Mesendoderm (in vitro differentiated cells): Measurements from ENCODE around the gene PDSS1.
"Not testable (repeated sequence)": the region's sequence is repeated elsewhere in the genome, so short reads cannot be mapped to it uniquely, and the experiment has no call there.

Source experiments
- DNase-seq: peaks from one replicate; pipeline ENCODE4 v3.0.0; 2013
- H2AK5ac ChIP-seq: 2 replicates; pipeline ENCODE4 v1.6.1; 2013; ENCODE audit warnings: low read length, inconsistent platforms
- H2BK120ac ChIP-seq: 2 replicates; pipeline ENCODE4 v1.6.1; 2013; ENCODE audit warnings: low read depth, mild to moderate bottlenecking, low read length, moderate library complexity, mixed read lengths
- H2BK15ac ChIP-seq: replicated peaks from 2 replicates; pipeline ENCODE4 v1.6.1; 2013; ENCODE audit warnings: low read depth, mild to moderate bottlenecking, moderate library complexity
- H2BK5ac ChIP-seq: 2 replicates; pipeline ENCODE4 v1.6.1; 2013; ENCODE audit warnings: low read length, inconsistent platforms
- H3K18ac ChIP-seq: 2 replicates; pipeline ENCODE4 v1.6.1; 2013; ENCODE audit warnings: mild to moderate bottlenecking, low read length, mixed read lengths
- H3K23ac ChIP-seq: one replicate; pipeline ENCODE4 v1.6.1; 2013; ENCODE audit warnings: low read length
- H3K27ac ChIP-seq: 2 replicates; pipeline ENCODE4 v1.5.1; 2013; ENCODE audit warnings: low read depth, mild to moderate bottlenecking, inconsistent platforms, low read length, moderate library complexity
- H3K27me3 ChIP-seq: 2 replicates; pipeline ENCODE4 v1.6.1; 2013; ENCODE audit warnings: low read length, control low read depth, mild to moderate bottlenecking, inconsistent platforms; ENCODE audit not compliant: insufficient read depth, poor library complexity
- H3K36me3 ChIP-seq: 2 replicates; pipeline ENCODE4 v1.6.1; 2013; ENCODE audit warnings: low read length, inconsistent platforms; ENCODE audit not compliant: control insufficient read depth, insufficient read depth
- H3K4ac ChIP-seq: one replicate; pipeline ENCODE4 v1.6.1; 2013; ENCODE audit warnings: low read depth, mild to moderate bottlenecking, low read length, moderate library complexity
- H3K4me1 ChIP-seq: 2 replicates; pipeline ENCODE4 v1.6.1; 2013; ENCODE audit warnings: low read depth, low read length, inconsistent platforms; ENCODE audit not compliant: control insufficient read depth
- H3K4me2 ChIP-seq: 2 replicates; pipeline ENCODE4 v1.6.1; 2013; ENCODE audit warnings: low read length
- H3K4me3 ChIP-seq: 2 replicates; pipeline ENCODE4 v1.5.1; 2013; ENCODE audit warnings: mild to moderate bottlenecking, low read length
- H3K56ac ChIP-seq: one replicate; pipeline ENCODE4 v1.6.1; 2013; ENCODE audit warnings: low read length
- H3K79me1 ChIP-seq: 2 replicates; pipeline ENCODE4 v1.6.1; 2013; ENCODE audit warnings: low read length, inconsistent platforms
- H3K79me2 ChIP-seq: 2 replicates; pipeline ENCODE4 v1.6.1; 2013; ENCODE audit warnings: mild to moderate bottlenecking, low read length; ENCODE audit not compliant: control insufficient read depth, insufficient read depth
- H3K9ac ChIP-seq: 2 replicates; pipeline ENCODE4 v1.6.1; 2013; ENCODE audit warnings: low read length, inconsistent platforms
- H4K5ac ChIP-seq: one replicate; pipeline ENCODE4 v1.6.1; 2013; ENCODE audit warnings: low read length
- H4K8ac ChIP-seq: one replicate; pipeline ENCODE4 v1.6.1; 2013; ENCODE audit warnings: low read depth, mild to moderate bottlenecking, control low read depth, low read length, moderate library complexity
- WGBS: extraction: QIAGEN DNeasy Blood & Tissue Kit; methylation state at CpG from one replicate; pipeline ENCODE4 v1.1.7; 2013; ENCODE audit warnings: low lambda C conversion rate, missing lambda C conversion rate; ENCODE audit not compliant: insufficient coverage; ENCODE audit errors: extremely low coverage; 5-methylcytosine and 5-hydroxymethylcytosine counted together

PDSS1 gene

DNA sequence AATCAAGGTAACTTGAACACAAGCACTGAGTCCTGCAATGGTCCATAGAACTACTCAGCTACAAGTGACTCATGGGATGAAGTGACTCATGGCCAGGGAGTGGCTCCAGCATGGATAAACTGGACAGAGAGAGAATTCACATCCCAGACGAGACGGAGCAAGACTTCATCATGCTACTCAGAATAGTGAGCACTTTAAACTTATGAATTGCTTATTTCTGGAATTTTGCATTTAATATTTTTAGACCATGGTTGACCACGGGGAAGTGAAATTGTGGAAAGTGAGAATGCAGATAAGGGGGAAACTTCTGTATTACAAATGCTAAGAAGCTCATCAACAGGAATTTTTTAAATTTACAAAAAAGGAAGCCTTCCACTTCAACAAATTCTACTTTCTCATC, 15.5 kb upstream of the PDSS1 start:
- H3K56ac ChIP-seq, H4K5ac ChIP-seq, H3K27me3 ChIP-seq, H3K79me1 ChIP-seq, H3K9ac ChIP-seq, H3K4ac ChIP-seq, H3K4me3 ChIP-seq, H2BK120ac ChIP-seq, H4K8ac ChIP-seq, DNase-seq, H3K27ac ChIP-seq, H2AK5ac ChIP-seq, H3K36me3 ChIP-seq, H2BK15ac ChIP-seq, H3K18ac ChIP-seq, H3K23ac ChIP-seq, H2BK5ac ChIP-seq, H3K4me2 ChIP-seq, H3K4me1 ChIP-seq, H3K79me2 ChIP-seq: not testable (repeated sequence)
- no CpG with 5 or more reads among the region's 3 CpGs for WGBS

DNA sequence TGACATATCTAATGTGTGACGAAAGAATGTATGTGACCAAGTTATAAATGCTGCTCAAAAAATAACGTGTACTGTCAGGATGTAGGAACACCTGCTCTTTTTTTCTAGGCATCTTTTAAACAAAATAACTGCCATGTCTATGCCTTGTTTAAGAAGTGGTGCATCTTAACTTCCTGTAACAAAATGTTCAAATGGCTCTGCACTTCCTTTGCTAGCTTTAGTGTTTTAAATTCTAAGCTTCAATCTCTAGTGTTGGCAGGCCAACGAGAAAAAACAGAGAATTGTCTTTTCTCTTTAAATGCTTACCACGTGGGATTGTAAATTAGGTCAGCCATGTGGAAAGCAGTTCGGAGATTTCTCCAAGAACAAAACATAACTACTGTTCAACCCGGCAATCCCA, 14.6 kb upstream of the PDSS1 start:
- no peak for DNase-seq
- no CpG with 5 or more reads among the region's 6 CpGs for WGBS
- Histone ChIP-seq H3K36me3 (no peaks in the 10 kb centered on the region), H2BK15ac (no peak overlapping the region), H2AK5ac (no peak overlapping the region), H2BK5ac (no peak overlapping the region), H3K23ac (no peak overlapping the region), H2BK120ac (no peak overlapping the region), H3K27ac (no peak overlapping the region), H4K8ac (no peak overlapping the region), H3K79me2 (no peaks in the 10 kb centered on the region), H3K4me2 (no peak overlapping the region), H3K4me1 (no peaks in the 10 kb centered on the region), H3K27me3 (no peaks in the 10 kb centered on the region), H4K5ac (no peak overlapping the region), H3K79me1 (no peaks in the 10 kb centered on the region), H3K4ac (no peak overlapping the region), H3K56ac (no peak overlapping the region), H3K4me3 (no peak overlapping the region), H3K18ac (no peak overlapping the region), H3K9ac (no peak overlapping the region)

DNA sequence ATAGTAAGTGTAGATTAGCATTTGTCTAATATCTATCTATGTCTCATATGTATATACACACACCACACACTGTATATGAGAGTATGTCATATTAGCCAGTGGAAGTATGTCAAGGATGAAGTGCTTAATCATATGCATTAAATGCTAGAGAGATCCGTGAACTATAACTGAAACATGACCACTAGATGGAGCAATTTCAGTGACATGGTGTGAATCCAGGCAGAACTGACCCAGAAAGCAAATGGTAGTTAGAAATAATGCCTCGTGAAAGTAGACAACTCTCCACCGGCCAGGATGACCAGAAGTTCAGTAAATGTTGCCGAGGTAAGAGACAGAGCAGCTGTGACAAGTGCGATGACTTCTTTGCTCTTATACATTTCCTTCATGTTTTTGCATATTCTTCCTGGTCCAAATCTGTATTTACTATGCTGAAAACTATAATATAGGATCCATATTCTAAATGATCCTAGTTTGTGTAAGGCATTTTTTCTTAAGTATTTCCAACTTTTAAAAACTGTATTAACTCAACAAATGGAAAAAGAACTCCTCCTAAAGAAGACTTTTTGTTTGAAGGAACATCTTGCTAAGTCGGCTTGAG, 12.7 kb upstream of the PDSS1 start:
- not testable (repeated sequence) for H3K56ac ChIP-seq, H3K4me1 ChIP-seq, H2AK5ac ChIP-seq, H3K4me3 ChIP-seq, H3K27me3 ChIP-seq, H3K27ac ChIP-seq, H3K4me2 ChIP-seq, H3K9ac ChIP-seq, H4K8ac ChIP-seq, H3K4ac ChIP-seq, H2BK120ac ChIP-seq, H4K5ac ChIP-seq, H3K79me2 ChIP-seq, H2BK5ac ChIP-seq, H2BK15ac ChIP-seq, H3K79me1 ChIP-seq, H3K23ac ChIP-seq, H3K36me3 ChIP-seq, H3K18ac ChIP-seq
- no CpG with 5 or more reads among the region's 6 CpGs for WGBS
- peak; percentile 24 for DNase-seq

DNA sequence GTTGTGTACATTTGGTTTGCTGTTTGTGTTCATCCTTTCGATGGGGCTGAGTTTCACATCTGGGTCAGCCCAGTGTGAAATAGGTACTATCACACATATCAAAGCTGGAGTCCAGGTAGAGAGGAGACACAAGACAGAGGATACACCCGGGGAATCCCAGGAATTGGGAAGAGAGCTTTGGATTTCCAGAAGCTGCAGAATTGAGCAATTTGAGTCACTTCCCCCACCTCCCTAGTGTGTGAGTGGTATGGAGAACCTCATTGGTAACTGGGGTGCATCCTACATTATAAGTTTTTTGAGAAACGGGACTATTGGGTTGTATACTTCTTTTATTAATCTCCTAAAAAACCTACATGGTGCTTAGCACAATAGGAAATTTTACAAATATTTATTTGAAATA, 12.1 kb upstream of the PDSS1 start:
- no peak overlapping the region for H3K4ac ChIP-seq
- no peak overlapping the region for H2BK15ac ChIP-seq
- no peaks in the 10 kb centered on the region for H3K4me1 ChIP-seq
- H3K79me2 ChIP-seq = no peaks in the 10 kb centered on the region
- H4K8ac ChIP-seq = no peak overlapping the region
- no peak overlapping the region for H2AK5ac ChIP-seq
- no peak overlapping the region for H3K56ac ChIP-seq
- no peak overlapping the region for H2BK5ac ChIP-seq
- no peak overlapping the region for H3K27ac ChIP-seq
- no peak overlapping the region for H3K18ac ChIP-seq
- H3K23ac ChIP-seq = no peak overlapping the region
- H2BK120ac ChIP-seq = no peak overlapping the region
- no CpG with 5 or more reads among the region's 3 CpGs for WGBS
- H4K5ac ChIP-seq = no peak overlapping the region
- no peak for DNase-seq
- H3K9ac ChIP-seq = no peak overlapping the region
- H3K36me3 ChIP-seq = no peaks in the 10 kb centered on the region
- H3K79me1 ChIP-seq = no peaks in the 10 kb centered on the region
- H3K27me3 ChIP-seq = no peaks in the 10 kb centered on the region
- H3K4me3 ChIP-seq = no peak overlapping the region
- no peak overlapping the region for H3K4me2 ChIP-seq

DNA sequence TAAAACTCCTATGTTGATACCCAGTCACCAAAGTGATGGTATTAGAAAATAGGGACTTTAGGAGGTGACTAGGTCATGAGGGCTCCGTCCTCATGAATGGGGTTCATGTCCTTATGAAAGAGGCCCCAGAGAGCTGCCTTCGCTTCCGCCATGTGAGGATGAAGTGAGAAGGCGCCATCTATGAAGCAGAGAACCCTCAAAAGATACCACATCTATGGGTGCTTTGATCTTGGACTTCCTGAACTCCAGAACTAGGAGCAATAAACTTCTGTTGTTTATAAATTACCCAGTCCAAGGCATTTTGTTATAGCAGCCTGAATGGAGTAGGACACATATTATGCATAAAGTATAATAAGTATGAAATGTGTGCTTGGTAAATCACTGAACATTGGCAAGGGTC, 8.1 kb upstream of the PDSS1 start:
- Histone ChIP-seq H3K23ac (no peak overlapping the region), H3K4me1 (no peaks in the 10 kb centered on the region)

DNA sequence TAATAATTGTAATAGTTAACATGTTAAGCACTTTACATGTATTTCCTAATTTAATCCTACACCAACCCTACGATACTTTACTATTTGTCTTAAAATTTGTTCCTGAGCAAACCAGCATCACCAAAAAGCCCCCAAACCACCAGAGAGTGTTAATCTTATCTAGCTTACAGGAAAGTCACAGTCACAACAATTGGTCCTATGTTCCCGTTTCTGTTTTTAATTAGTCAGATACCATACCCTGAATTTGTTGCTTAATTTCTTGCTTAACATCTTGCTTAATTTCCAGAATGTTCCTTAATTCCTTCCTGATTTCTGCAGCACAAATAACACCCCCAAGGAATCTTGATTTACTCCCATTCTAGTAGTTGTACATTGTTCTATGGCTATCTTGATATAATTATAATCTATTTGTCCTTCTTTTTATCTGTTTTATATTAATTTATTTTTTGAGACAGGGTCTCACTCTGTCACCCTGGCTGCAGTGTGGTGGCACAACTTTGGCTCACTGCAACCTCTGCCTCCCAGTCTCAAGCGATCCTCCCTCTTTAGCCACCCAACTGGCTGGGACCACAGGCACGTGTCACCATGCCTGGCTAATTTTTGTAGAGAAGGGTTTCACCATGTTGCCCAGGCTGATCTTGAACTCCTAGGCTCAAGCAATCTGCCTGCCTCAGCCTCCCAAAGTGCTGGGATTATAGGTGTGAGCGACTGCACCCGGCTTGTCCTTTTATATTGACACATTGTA, 6.6 kb upstream of the PDSS1 start:
- no peaks in the 10 kb centered on the region for H3K79me1 ChIP-seq
- H2BK5ac ChIP-seq = no peak overlapping the region
- no peak overlapping the region for H3K23ac ChIP-seq
- no peaks in the 10 kb centered on the region for H3K4me1 ChIP-seq
- no peak overlapping the region for H3K27ac ChIP-seq
- no peak overlapping the region for H2BK15ac ChIP-seq
- no peak overlapping the region for H3K4me2 ChIP-seq
- no peak overlapping the region for H3K18ac ChIP-seq
- H3K79me2 ChIP-seq = no peaks in the 10 kb centered on the region
- no peak overlapping the region for H2BK120ac ChIP-seq
- no peak for DNase-seq
- no peak overlapping the region for H4K8ac ChIP-seq
- no peaks in the 10 kb centered on the region for H3K36me3 ChIP-seq
- H3K56ac ChIP-seq = no peak overlapping the region
- H2AK5ac ChIP-seq = no peak overlapping the region
- WGBS = no CpG with 5 or more reads among the region's 6 CpGs
- no peak overlapping the region for H3K4me3 ChIP-seq
- H3K4ac ChIP-seq = no peak overlapping the region
- H3K9ac ChIP-seq = no peak overlapping the region
- H4K5ac ChIP-seq = no peak overlapping the region
- H3K27me3 ChIP-seq = no peaks in the 10 kb centered on the region

More for the DNA sequence above, 8.1 kb upstream of the PDSS1 start:
- no peak overlapping the region for H3K56ac ChIP-seq
- H3K79me1 ChIP-seq = no peaks in the 10 kb centered on the region
- H3K36me3 ChIP-seq = no peaks in the 10 kb centered on the region
- no peak overlapping the region for H3K9ac ChIP-seq
- WGBS = no CpG with 5 or more reads among the region's 4 CpGs
- no peak overlapping the region for H3K18ac ChIP-seq
- H3K4me2 ChIP-seq = no peak overlapping the region
- no peak for DNase-seq
- H3K27me3 ChIP-seq = no peaks in the 10 kb centered on the region
- H2BK120ac ChIP-seq = no peak overlapping the region
- H3K79me2 ChIP-seq = no peaks in the 10 kb centered on the region
- no peak overlapping the region for H3K4ac ChIP-seq
- H2AK5ac ChIP-seq = no peak overlapping the region
- H3K4me3 ChIP-seq = no peak overlapping the region
- H3K27ac ChIP-seq = no peak overlapping the region
- no peak overlapping the region for H4K8ac ChIP-seq
- H2BK5ac ChIP-seq = no peak overlapping the region
- no peak overlapping the region for H2BK15ac ChIP-seq
- H4K5ac ChIP-seq = no peak overlapping the region
